ENCODE measurements around the gene KLK4. TPM values are rescaled to one million over a fixed set of nuclear protein-coding genes. Genes with fewer than 3 reads are reported as not detected.
"Not testable (repeated sequence)": the region's sequence is repeated elsewhere in the genome, so short reads cannot be mapped to it uniquely, and the experiment has no call there.

KLK4 gene
- total RNA-seq, 1 donor from 2014 or later: not detected

- DNase-seq: no peak
These were observed 1.8 kb upstream of the KLK4 start for GRCh38 chr19:50912727-50913716.

DNA sequence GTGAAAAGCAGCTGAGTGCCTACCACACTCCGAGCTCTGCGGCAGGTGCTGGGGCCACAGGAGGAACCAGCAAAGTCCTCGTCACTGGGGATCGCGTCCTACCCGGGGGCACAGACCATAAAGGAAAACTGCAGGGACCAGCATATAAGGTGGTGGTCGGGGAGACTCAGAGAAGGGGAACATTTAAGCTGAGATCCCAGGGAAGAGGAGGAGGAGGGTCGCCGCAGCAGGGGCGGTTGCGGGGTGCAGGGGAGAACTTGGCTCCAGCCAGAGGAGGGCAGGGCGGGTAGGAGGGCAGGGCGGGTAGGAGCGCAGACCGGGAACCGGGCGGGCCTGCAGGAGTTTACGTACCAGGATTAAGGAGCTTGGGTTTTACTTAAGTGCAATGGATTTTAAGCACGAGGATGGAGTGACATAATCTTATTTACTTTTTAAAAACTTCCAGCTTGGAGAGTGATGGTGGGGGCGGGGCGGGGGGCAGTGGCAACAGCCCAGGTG is 956 bp upstream of the KLK4 start:
- no peak for DNase-seq

DNA sequence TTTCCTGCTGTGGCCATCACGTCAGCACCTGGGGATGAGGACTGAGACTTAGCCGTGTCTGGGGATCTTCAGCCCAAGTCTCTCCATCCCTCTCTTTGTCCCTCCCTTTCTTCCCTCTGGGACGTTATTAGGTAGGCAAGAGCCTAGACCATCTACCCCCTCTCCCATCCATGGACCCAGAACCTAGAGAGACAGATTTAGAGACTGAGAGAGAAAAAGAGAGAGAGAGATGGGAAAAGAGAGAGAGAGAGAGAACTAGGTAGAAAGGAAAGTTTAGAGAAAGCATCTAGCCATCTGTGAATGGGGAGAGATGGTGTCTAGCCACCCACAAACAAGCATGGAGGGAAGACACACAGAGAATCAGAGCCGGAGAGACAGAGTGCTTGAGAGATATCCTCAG is 473 bp downstream of the KLK4 start:
- DNase-seq: no peak

DNA sequence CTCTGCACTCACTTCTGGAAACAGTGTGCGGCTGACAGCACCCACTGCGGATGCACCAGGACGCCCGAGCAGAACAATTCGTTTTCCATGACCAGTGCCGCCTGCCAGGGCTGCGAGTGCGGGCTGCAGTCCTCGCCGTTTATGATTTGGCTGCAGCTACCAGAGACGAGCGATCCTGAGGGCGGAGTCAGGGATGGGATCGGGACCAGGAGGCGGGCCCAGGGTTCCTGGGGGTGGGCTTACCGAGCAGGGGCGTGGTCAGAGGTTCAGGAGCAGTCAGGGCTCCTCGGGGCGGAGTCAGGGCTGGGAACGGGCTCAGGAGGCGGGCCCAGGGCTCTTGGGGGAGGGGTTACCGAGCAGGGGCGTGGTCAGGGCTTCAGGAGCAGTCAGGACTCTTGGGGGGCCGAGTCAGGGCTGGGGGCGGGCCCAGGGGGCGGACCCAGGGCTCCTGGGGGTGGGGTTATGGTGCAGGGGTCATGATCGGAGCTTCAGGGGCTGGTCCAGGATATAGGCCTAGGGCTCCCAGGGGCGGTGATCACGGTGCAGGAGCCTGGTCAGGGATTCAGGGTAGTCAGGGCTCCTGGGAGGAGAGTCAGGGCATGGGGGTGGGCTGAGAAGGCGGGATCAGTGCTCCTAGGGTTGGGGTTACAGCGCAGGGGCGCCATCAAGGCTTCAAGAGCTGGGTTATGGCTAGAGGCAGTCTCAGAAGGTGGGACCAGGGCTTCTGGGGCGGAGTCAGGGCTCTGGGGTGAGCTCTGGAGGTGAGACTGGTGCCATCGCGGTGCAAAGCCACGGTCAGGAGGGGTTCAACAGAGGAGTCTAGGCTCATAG is 1.7 kb downstream of the KLK4 start:
- peak; percentile 46 for DNase-seq

DNA sequence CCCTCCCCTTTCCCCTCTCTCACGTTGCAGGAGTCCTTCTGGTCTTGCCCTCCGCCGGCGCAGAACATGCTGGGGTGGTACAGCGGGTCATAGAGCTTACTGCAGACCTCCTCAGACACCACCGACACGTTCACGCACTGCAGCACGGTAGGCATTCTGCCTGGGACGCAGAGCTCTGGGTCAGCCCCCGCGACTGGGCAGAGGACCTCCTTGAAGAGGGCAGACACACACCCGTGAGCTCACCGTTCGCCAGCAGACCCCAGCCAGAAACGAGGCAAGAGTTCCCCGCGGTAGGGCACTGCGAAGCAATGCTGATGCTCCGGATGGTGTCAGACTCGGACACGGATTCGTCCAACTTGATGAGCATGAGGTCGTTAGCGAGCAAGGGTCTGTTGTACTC is 2.9 kb downstream of the KLK4 start:
- no peak for DNase-seq

GRCh38 chr19:50906217-50906616 is 5.0 kb downstream of the KLK4 start:
- peak; percentile 52 for DNase-seq

DNA sequence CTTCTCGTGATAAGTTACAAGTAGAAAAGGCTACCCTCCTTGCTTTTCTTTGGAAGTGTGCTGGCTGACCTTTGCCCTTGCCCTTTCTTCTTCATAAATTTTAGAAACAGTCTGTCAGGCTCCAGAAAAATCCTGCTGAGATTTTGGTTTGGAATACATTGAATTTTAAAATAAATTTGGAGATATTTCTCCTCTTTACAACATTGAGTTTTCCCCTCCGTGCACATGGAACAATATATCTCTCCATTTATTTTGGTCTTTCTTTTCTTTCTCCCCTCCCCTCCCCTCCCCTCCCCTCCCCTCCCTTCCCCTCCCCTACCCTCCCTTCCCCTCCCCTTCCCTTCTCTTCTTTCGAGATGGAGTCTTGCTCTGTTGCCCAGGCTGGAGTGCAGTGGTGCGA is 8.6 kb downstream of the KLK4 start:
- no peak for DNase-seq

GRCh38 chr19:50899569-50899968 is 11.6 kb downstream of the KLK4 start:
- DNase-seq: no peak

GRCh38 chr19:50898018-50898417 is 13.2 kb downstream of the KLK4 start:
- DNase-seq: no peak

DNA sequence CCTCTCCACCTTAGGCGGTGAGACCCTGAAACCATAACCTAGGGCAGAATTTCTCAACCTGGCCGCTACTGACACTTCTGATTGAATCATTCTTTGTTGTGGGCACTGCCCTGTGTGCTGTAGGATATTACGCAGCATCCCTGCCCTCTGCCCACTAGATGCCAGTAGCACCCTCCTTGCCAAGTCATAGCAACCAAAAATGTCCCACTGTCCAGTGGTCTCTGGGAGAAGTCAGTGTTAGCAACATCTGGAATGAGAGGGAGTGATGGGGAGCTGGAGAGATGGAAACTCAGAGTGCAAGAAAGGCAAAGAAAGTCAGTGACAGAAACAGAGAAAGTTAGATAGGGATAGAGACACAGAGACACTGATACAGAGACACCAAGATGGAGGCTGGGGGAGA is 13.6 kb downstream of the KLK4 start:
- DNase-seq: no peak

DNA sequence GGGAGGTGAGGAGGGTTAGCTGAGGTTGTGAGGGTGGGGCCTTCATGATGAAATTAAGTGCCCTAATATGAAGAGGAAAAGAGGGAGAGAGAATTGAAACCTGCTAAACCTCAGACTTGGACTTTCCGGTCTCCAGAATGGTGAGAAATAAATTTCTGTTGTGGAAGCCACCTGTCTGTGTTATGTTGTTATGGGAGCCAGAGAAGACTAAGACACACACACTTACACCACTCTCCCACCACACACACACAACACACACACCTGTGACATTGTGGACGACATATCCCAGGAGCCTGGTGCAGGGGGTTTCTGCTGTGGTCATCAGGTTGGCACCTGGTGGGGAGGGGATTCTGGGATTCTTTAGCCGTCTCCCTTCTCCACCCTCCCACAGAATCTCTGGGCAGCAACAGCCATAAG is 14.0 kb downstream of the KLK4 start:
- DNase-seq: no peak

GRCh38 chr19:50896591-50897190 is 14.5 kb downstream of the KLK4 start:
- DNase-seq: peak; percentile 10

GRCh38 chr19:50896089-50896590 is 15.1 kb downstream of the KLK4 start:
- not testable (repeated sequence) for DNase-seq

DNA sequence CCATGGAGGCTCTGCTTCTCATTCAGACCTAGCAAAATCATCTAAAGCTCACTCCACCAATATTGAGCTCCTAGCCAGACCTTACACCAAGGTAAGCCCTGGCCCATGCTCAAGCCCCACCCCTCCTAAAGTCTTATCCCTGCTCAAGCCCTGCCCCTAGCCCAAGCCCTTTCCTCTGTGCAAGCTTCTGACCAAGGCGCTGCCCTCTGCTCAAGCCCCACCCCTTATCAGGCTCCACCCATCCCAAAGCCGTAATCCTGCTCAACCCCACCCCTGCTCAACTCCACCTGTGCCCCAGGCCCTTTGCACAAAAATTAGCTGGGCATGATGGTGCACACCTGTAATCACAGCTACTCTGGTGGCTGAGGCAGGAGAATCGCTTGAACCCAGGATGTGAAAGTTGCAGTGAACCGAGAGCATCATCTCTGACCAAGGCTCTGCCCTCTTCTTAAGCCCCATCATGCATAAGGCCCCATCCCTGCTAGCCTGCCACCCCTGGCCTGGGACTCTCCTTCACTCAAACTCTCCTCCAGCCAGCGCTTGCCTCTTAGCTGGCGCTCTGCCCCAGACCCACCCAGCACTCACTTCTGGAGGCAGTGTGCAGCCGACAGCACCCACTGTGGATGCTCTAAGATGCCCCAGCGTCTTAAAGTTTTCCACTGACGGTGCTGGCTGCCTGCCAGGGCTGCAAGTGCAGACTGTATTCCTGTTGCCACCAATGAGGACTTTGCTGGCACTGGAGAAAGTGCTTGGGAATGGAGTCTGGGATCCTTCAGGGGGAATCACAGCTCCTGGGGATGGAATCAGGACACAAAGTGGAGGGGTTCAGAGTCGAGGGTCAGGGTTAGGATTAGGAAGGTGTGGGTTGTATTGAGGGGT is 16.5 kb downstream of the KLK4 start:
- DNase-seq: no peak

- DNase-seq: peak; percentile 13
These were observed 18.0 kb downstream of the KLK4 start for GRCh38 chr19:50893047-50893736.

GRCh38 chr19:50891253-50891625 is 20.0 kb downstream of the KLK4 start:
- no peak for DNase-seq

GRCh38 chr19:50890422-50891252 is 20.6 kb downstream of the KLK4 start:
- no peak for DNase-seq

- DNase-seq: no peak
These were observed 21.6 kb downstream of the KLK4 start for GRCh38 chr19:50889638-50890037.

GRCh38 chr19:50882188-50882587 is 29.0 kb downstream of the KLK4 start:
- DNase-seq: no peak

- no peak for DNase-seq
These were observed 31.0 kb downstream of the KLK4 start for GRCh38 chr19:50880241-50880640.
